Activated naive CD4-positive, alpha-beta T cell treated with anti-CD3 and anti-CD28 coated beads, Interleukin-2, amount 50 U/mL, for 72 hours (primary cell): ENCODE data around the gene LRCOL1. TPM values are rescaled to one million over a fixed set of nuclear protein-coding genes. Genes with fewer than 3 reads are reported as not detected.

Source experiments
- ATAC-seq, 2 donors: fragments of 150-1000 bp; cut with Tn5 transposase; 2 replicates each; pipeline ENCODE4 v1.10.0; 2021; ENCODE audit warnings: mild to moderate bottlenecking in 2 of 2, moderate library complexity in 2 of 2
- DNase-seq, 2 donors: peaks; one replicate each; pipeline ENCODE4 v3.0.0; 2021 to 2022; ENCODE audit warnings: low spot score in 2 of 2
- H3K27ac Mint-ChIP-seq, 2 donors: one replicate each; pipeline ENCODE4 v1.8.0; 2022; ENCODE audit warnings: mild to moderate bottlenecking in 2 of 2, mixed read lengths in 2 of 2
- H3K36me3 Mint-ChIP-seq, 2 donors: one replicate each; pipeline ENCODE4 v1.8.0; 2022; ENCODE audit warnings: mixed read lengths in 2 of 2
- H3K9me3 Mint-ChIP-seq, 2 donors: one replicate each; pipeline ENCODE4 v1.8.0; 2022; ENCODE audit warnings: mixed read lengths in 2 of 2
- total RNA-seq, 2 donors: library from RNA; stranded (reverse); gene quantifications; one replicate each; pipeline ENCODE4 v1.2.3, GENCODE V29; 2022

The LRCOL1 gene
- total RNA-seq, 2 donors from 2014 or later: not detected

GRCh38 chr12:132624186-132624855 is 13.9 kb upstream of the LRCOL1 start:
- DNase-seq: no peak
- peak overlapping the region in 1 of 2 donors; percentile 44 for H3K27ac Mint-ChIP-seq
- H3K9me3 Mint-ChIP-seq: no peaks in the 10 kb centered on the region
- no peak for ATAC-seq
- H3K36me3 Mint-ChIP-seq: peaks cover 6 to 7% of the 10 kb centered on the region in 2 donors

DNA sequence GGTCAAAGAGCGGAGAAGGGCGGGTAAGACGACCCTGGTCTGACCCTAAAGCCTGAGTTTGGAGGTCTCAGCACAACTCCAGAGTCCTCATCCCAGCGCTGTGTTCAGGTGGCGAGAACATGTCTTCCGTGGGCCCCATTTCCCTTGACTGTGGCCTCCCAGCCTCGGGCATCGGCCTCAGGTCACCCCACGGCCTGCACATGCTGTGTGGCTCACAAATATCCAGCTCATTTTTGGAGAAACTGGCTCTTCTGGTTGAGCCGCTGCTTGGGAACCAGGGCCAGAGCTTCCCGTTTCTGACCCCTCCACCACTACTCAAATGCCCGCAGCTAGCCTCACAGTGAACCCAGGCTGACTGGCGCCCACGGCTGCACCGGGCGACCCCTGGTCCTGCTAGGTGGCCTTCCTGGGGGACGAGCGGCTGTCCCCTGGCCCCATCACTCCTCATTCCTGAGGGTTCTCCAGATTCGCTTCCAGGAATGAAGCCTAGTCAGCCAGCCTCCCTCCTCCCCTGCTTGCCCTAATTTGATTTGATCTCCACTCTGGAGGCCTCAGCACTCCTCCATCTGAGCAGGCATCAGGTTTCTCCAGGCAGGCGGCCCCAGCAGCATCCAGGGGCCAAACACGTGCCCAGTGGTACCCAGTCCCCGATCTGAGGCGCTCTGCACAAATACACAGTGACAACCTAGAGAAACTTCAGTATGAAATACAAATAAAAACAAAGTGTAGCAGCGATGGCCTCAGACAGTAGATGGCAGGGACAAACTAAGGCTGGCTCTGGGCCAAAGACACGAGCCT is 12.9 kb upstream of the LRCOL1 start:
- ATAC-seq (no peak), DNase-seq (no peak)
- peaks cover 7% of the 10 kb centered on the region in 2 donors for H3K36me3 Mint-ChIP-seq
- H3K9me3 Mint-ChIP-seq: no peaks in the 10 kb centered on the region
- peak overlapping the region; percentile 48 to 52 for H3K27ac Mint-ChIP-seq

DNA sequence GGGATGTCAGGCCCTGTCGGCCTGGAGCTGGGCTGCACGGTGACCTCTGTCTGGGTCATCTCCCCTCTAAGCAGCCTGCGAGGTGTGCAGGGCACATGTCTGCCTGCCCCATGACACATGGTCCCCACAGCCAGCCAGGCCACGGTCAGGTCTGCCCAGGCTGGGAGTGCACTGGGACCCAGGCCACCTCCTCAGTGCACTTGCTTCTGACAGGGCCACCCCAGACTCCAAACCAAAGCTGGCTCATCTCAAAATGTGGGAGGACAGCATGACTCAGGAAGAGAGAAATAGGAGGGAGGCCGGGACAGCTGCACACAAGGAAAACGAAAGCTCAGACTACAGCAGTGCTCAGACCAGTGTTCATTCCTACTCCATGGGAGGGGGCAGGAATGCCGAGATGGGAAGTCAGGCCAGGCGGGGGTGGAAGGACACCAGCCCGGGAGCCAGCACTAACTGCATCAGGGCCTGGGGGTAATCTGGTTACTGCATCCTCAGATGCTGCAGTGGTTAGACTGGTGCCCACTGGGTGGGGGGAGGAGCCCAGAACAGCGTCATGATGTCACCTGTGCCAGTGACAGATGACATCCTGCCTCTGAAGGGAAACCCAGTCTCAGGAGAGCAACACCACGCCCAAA is 12.2 kb upstream of the LRCOL1 start:
- H3K27ac Mint-ChIP-seq: peak overlapping the region; percentile 48 to 60
- ATAC-seq: peak; percentile 11 to 19

GRCh38 chr12:132621657-132622435 is 11.5 kb upstream of the LRCOL1 start:
- Mint-ChIP-seq H3K9me3 (peaks cover 0 to 8% of the 10 kb centered on the region in 2 donors), H3K27ac (peak overlapping the region; percentile 48 to 60), H3K36me3 (peaks cover 16 to 21% of the 10 kb centered on the region in 2 donors)
- ATAC-seq (no peak), DNase-seq (no peak)

More for the DNA sequence above, 12.2 kb upstream of the LRCOL1 start:
- Mint-ChIP-seq H3K9me3 (peaks cover 0 to 7% of the 10 kb centered on the region in 2 donors), H3K36me3 (peaks cover 14% of the 10 kb centered on the region in 2 donors)
- no peak for DNase-seq

DNA sequence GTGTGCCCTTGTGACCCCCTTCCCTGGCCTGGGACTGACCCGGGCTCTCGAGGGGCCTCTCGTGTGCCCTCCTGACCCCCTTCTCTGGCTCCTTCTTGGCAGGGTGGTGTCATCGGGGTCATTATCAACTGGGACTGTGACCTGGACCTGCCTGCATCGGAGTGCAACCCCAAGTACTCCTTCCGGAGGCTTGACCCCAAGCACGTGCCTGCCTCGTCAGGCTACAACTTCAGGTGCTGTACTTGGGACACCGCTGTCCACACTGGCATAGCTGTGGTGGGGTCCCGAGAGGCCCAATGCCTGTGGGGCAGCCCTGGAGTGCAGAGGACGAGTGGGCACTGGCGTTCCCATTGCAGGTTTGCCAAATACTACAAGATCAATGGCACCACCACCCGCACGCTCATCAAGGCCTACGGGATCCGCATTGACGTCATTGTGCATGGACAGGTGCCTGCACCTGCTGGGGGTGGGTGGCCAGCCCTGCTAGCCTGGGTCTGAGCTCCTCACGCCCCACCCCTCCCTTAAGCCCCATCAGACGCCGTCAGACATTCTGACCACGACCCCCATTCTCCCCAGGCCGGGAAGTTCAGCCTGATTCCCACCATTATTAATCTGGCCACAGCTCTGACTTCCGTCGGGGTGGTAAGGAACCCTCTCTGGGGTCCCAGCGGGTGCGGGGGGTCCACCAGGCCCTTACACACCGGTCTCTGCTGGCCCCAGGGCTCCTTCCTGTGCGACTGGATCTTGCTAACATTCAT is 10.7 kb upstream of the LRCOL1 start:
- H3K9me3 Mint-ChIP-seq: peaks cover 0 to 8% of the 10 kb centered on the region in 2 donors
- H3K36me3 Mint-ChIP-seq: peaks cover 16 to 27% of the 10 kb centered on the region in 2 donors
- no peak for ATAC-seq
- DNase-seq: no peak
- H3K27ac Mint-ChIP-seq: peak overlapping the region in 1 of 2 donors; percentile 48

GRCh38 chr12:132620113-132620898 is 9.9 kb upstream of the LRCOL1 start:
- no peak for ATAC-seq
- no peak for DNase-seq
- peaks cover 0 to 14% of the 10 kb centered on the region in 2 donors for H3K9me3 Mint-ChIP-seq
- H3K27ac Mint-ChIP-seq: no peak overlapping the region
- peaks cover 14 to 29% of the 10 kb centered on the region in 2 donors for H3K36me3 Mint-ChIP-seq

GRCh38 chr12:132619386-132620112 is 9.2 kb upstream of the LRCOL1 start:
- no peak overlapping the region for H3K27ac Mint-ChIP-seq
- H3K9me3 Mint-ChIP-seq: peaks cover 0 to 18% of the 10 kb centered on the region in 2 donors
- no peak for ATAC-seq
- no peak for DNase-seq
- H3K36me3 Mint-ChIP-seq: peaks cover 10 to 26% of the 10 kb centered on the region in 2 donors

DNA sequence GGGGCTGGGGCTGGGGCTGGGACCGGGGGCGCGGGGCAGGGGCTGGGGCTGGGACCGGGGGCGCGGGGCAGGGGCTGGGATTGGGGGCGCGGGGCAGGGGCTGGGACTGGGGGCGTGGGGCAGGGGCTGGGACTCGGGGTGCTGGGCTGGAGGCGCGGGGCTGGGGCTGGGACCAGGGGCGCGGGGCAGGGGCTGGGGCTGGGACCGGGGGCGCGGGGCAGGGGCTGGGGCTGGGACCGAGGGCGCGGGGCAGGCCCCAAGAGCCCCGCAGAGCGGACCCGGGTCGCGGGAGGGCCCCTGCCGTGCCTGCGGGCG is 8.6 kb upstream of the LRCOL1 start:
- ATAC-seq: no peak
- peaks cover 10 to 26% of the 10 kb centered on the region in 2 donors for H3K36me3 Mint-ChIP-seq
- H3K9me3 Mint-ChIP-seq: peaks cover 0 to 18% of the 10 kb centered on the region in 2 donors
- DNase-seq: no peak
- H3K27ac Mint-ChIP-seq: no peak overlapping the region

DNA sequence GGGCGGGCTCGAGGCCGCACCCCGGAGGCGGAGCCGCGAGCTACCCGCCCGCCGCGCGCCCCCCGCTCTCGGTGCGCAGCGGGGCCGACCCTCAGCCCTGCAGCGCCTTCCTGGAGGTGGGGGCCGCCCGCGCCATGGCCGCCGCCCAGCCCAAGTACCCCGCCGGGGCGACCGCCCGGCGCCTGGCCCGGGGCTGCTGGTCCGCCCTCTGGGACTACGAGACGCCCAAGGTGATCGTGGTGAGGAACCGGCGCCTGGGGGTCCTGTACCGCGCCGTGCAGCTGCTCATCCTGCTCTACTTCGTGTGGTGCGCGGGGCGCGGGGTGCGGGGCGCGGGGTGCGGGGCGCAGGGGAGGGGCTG is 8.3 kb upstream of the LRCOL1 start, which contains the start of gene P2RX2:
Gene P2RX2 (plus strand): TSS at position 94 of the 361 bp plus-strand sequence. CDS start 41 bp downstream, at position 135.
- Mint-ChIP-seq H3K9me3 (peaks cover 0 to 18% of the 10 kb centered on the region in 2 donors), H3K27ac (peak within 1 kb of the TSS in 1 of 2 donors; percentile 98), H3K36me3 (peaks cover 10 to 26% of the 10 kb centered on the region in 2 donors)
- ATAC-seq (no peak), DNase-seq (no peak)

DNA sequence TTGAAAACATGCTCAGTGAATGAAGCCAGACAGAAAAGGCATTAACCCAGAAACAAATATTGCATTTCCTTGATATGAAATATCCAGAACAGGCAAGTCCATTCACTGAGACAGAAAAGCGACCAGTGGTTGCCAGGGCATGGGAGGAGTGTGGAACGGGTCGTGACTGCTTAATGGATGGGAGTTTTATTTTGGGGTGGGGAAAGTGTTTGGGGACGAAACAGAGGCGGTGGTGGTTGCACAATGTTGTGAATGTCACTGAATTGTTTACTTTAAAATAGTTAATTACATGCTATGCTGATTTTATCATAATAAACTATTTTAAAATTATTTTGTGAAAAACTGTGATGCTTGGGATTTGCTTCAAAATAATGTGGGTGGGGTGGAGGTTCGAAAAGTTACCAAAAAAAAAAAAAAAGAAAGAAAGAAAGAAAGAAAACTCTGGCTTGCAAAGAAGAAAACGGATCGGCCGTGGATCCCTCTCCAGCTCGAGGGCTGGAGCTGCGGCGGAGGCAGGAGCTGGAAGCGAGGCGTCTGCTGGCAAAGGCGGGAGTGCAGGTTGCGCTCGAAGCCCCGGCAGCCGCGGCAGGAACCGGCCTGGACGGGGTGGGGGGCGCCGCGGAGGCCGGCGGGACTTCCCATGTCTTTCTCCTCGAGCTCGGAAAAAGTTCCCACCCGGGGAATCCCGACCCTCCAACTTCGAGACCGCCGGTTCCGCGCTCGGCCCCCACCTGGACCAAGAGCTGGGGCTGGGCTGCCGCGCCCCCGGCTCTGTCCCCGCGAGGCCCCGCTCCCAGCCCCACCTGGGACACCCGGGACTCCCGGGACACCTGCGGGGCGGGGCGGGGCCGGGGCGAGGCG is 7.7 kb upstream of the LRCOL1 start:
- DNase-seq (no peak), ATAC-seq (no peak)
- Mint-ChIP-seq H3K36me3 (peaks cover 10 to 26% of the 10 kb centered on the region in 2 donors), H3K27ac (peak overlapping the region in 1 of 2 donors; percentile 98), H3K9me3 (peaks cover 0 to 18% of the 10 kb centered on the region in 2 donors)

GRCh38 chr12:132617135-132617701 is 6.8 kb upstream of the LRCOL1 start:
- peaks cover 0 to 18% of the 10 kb centered on the region in 2 donors for H3K9me3 Mint-ChIP-seq
- DNase-seq (no peak), ATAC-seq (no peak)
- peaks cover 10 to 26% of the 10 kb centered on the region in 2 donors for H3K36me3 Mint-ChIP-seq
- H3K27ac Mint-ChIP-seq: no peak overlapping the region

DNA sequence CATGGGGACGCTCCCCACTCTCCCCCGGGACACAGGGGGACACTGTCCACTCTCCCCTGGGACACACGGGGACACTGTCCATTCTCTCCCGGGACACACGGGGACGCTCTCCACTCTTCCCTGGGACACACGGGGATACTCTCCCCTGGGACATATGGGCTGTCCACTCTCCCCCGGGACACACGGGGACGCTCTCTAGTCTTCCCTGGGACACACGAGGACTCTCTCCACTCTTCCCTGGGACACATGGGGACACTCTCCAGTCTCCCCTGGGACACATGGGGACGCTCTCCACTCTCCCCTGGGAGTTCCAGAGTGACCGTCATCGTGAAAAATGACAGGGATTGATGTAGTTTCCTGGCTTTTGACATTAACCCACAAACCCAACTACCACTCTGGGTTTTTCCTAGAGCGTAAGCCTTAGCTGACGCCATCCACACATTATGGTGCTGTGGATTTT is 5.2 kb upstream of the LRCOL1 start:
- H3K9me3 Mint-ChIP-seq: peaks cover 0 to 18% of the 10 kb centered on the region in 2 donors
- no peak overlapping the region for H3K27ac Mint-ChIP-seq
- no peak for ATAC-seq
- DNase-seq: no peak
- peaks cover 10 to 30% of the 10 kb centered on the region in 2 donors for H3K36me3 Mint-ChIP-seq

- Mint-ChIP-seq H3K27ac (no peak overlapping the region), H3K36me3 (peaks cover 10 to 33% of the 10 kb centered on the region in 2 donors), H3K9me3 (peaks cover 0 to 18% of the 10 kb centered on the region in 2 donors)
- DNase-seq: peak; percentile 79 to 82
- ATAC-seq: peak; percentile 81 to 89
These were observed 4.6 kb upstream of the LRCOL1 start for GRCh38 chr12:132614861-132615578.
